OCI-LY7 (cell line): ENCODE measurements around the gene CRYM. TPM values are rescaled to one million over a fixed set of nuclear protein-coding genes. Genes with fewer than 3 reads are reported as not detected.

Source experiments
- BruUV-seq: library from RNA; stranded (reverse); fragments of 400-500 nt; replicated peaks from 2 replicates; lab custom pipeline; 2021; lab: Mats Ljungman, UMichigan
- CTCF ChIA-PET: fragments of 300-600 bp; sonication (Branson Sonifier 250); formaldehyde crosslinking; loops from one replicate; lab custom pipeline; 2022; ENCODE audit warnings: antibody characterized with exemption; ENCODE audit not compliant: unreplicated experiment; lab: Charles Lee
- POLR2A ChIA-PET: fragments of 300-600 bp; sonication (Branson Sonifier 250); formaldehyde crosslinking; loops from one replicate; lab custom pipeline; 2022; ENCODE audit warnings: antibody characterized with exemption; lab: Charles Lee
- DNase-seq: peaks from one replicate; pipeline ENCODE4 v3.0.0-alpha.2; 2015; ENCODE audit warnings: low spot score
- H2AFZ ChIP-seq: fragments of 200-600 bp; sonication (generic), shearing (Covaris generic); 2 replicates; pipeline ENCODE4 v1.6.1; 2014; ENCODE audit warnings: mild to moderate bottlenecking, antibody characterized with exemption, low read length, moderate library complexity
- H3K27ac ChIP-seq: fragments of 200-600 bp; sonication (generic); 2 replicates; pipeline ENCODE4 v1.5.1; 2014; ENCODE audit warnings: mixed run types, low read depth, mild to moderate bottlenecking, moderate library complexity, low read length, inconsistent platforms; ENCODE audit not compliant: poor library complexity, severe bottlenecking
- H3K36me3 ChIP-seq: fragments of 200-600 bp; sonication (generic); 2 replicates; pipeline ENCODE4 v1.6.1; 2014; ENCODE audit warnings: mild to moderate bottlenecking, antibody characterized with exemption, low read length, moderate library complexity, mixed read lengths; ENCODE audit not compliant: insufficient read depth
- H3K4me1 ChIP-seq: fragments of 200-600 bp; sonication (generic); 2 replicates; pipeline ENCODE4 v1.5.1; 2014; ENCODE audit warnings: mild to moderate bottlenecking, low read length; ENCODE audit not compliant: insufficient read depth, poor library complexity, severe bottlenecking
- H3K4me2 ChIP-seq: fragments of 200-600 bp; sonication (generic); 2 replicates; pipeline ENCODE4 v1.6.1; 2014; ENCODE audit warnings: mild to moderate bottlenecking, low read length
- H3K4me3 ChIP-seq: fragments of 200-600 bp; sonication (generic); 2 replicates; pipeline ENCODE4 v1.5.1; 2014; ENCODE audit warnings: mild to moderate bottlenecking, low read depth, low read length; ENCODE audit not compliant: poor library complexity, severe bottlenecking
- H3K79me2 ChIP-seq: fragments of 200-600 bp; sonication (generic); 2 replicates; pipeline ENCODE4 v1.6.1; 2016; ENCODE audit warnings: low read depth, mild to moderate bottlenecking, low read length, moderate library complexity, mixed read lengths; ENCODE audit not compliant: insufficient read depth
- H3K9me2 ChIP-seq: fragments of 200-600 bp; sonication (generic); 2 replicates; pipeline ENCODE4 v1.6.1; 2016; ENCODE audit warnings: mild to moderate bottlenecking, low read length, mixed read lengths; ENCODE audit not compliant: insufficient read depth
- H3K9me3 ChIP-seq: fragments of 200-600 bp; sonication (generic); 2 replicates; pipeline ENCODE4 v1.6.1; 2014; ENCODE audit warnings: mild to moderate bottlenecking, mixed run types, low read length, mixed read lengths
- H4K20me1 ChIP-seq: fragments of 200-600 bp; sonication (generic); 2 replicates; pipeline ENCODE4 v1.6.1; 2014; ENCODE audit warnings: mild to moderate bottlenecking, antibody characterized with exemption, low read length, moderate library complexity, mixed read lengths; ENCODE audit not compliant: insufficient read depth
- CTCF ChIP-seq: fragments of 200-600 bp; sonication (generic); conservative IDR thresholded peaks from 2 replicates; pipeline ENCODE4 v1.5.1; 2014; ENCODE audit warnings: mild to moderate bottlenecking, antibody characterized with exemption, low read length, moderate library complexity, mixed read lengths
- EZH2phosphoT487 ChIP-seq: fragments of 200-600 bp; sonication (generic); IDR thresholded peaks from 2 replicates; pipeline ENCODE4 v1.6.1; 2018; ENCODE audit warnings: low read depth, borderline replicate concordance, mild to moderate bottlenecking, mixed run types, antibody characterized with exemption, low read length, moderate library complexity, mixed read lengths
- intact Hi-C: fragments of 100-400 bp; cut with micrococcal nuclease; formaldehyde crosslinking; loops from one replicate; pipeline ENCODE4 v1.10.0; 2022; ENCODE audit not compliant: unreplicated experiment
- total RNA-seq, 2 experiments: library from RNA; depleted of rRNA in 1 of 2; stranded (reverse); fragments of >200 nt in 1 of 2; shearing (Covaris generic) in 1 of 2; gene quantifications; 2 replicates each; pipeline ENCODE4 v1.2.3, GENCODE V29; 2014 to 2022

Gene CRYM
- total RNA-seq, 2 experiments from 2014 or later = 0.23 to 0.28 TPM

GRCh38 chr16:21224800-21225199 is 53.3 kb downstream of the CRYM start:
- POLR2A ChIA-PET = no interaction called here
- Histone ChIP-seq H3K4me3 (no peak overlapping the region), H3K36me3 (no peaks in the 10 kb centered on the region), H4K20me1 (no peaks in the 10 kb centered on the region), H3K9me3 (no peaks in the 10 kb centered on the region), H2AFZ (no peak overlapping the region), H3K79me2 (no peaks in the 10 kb centered on the region), H3K9me2 (no peaks in the 10 kb centered on the region), H3K4me2 (no peak overlapping the region), H3K27ac (no peak overlapping the region), H3K4me1 (no peaks in the 10 kb centered on the region)
- intact Hi-C loops = no loop called here
- DNase-seq = no peak
- CTCF ChIA-PET = no interaction called here
- no TSS peak for BruUV-seq
- no peak for TF ChIP-seq EZH2phosphoT487
- no peak for TF ChIP-seq CTCF

DNA sequence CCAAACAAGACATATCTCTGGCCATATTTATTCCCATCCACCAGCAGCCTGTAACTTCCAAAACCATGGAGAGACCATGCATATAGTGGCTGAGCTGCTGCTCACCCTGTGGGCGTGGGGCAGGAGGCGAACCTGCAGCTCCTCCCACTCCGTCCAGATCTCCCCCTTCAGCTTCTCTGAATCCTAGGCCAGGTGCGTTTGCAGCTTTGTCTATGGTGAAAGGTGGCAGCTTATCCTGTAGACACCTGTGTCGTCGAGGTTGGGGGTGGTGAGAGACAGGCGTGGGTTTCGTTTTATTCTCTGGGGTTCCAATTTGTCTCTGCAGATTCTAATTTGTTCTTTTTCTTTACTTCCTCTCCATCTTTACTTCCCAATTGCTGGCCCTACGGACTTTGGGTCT is 54.3 kb downstream of the CRYM start:
- H3K27ac ChIP-seq = no peak overlapping the region
- ChIA-PET CTCF (no interaction called here), POLR2A (no interaction called here)
- no peaks in the 10 kb centered on the region for H3K36me3 ChIP-seq
- no peak overlapping the region for H3K4me3 ChIP-seq
- H3K4me1 ChIP-seq = no peaks in the 10 kb centered on the region
- H3K4me2 ChIP-seq = no peak overlapping the region
- no peaks in the 10 kb centered on the region for H3K79me2 ChIP-seq
- no peak for DNase-seq
- H4K20me1 ChIP-seq = no peaks in the 10 kb centered on the region
- H2AFZ ChIP-seq = no peak overlapping the region
- TF ChIP-seq EZH2phosphoT487 (no peak), CTCF (no peak)
- no TSS peak for BruUV-seq
- no peaks in the 10 kb centered on the region for H3K9me3 ChIP-seq
- intact Hi-C loops = no loop called here
- H3K9me2 ChIP-seq = no peaks in the 10 kb centered on the region

- TF ChIP-seq CTCF (no peak), EZH2phosphoT487 (no peak)
- POLR2A ChIA-PET = interaction anchor here (0.6 kb wide), 1 partner anchor 47 kb away, joined by 3 read pairs; no protein-coding TSS in a partner anchor
- Histone ChIP-seq H3K9me3 (no peaks in the 10 kb centered on the region), H3K4me2 (no peak overlapping the region), H3K79me2 (no peaks in the 10 kb centered on the region), H2AFZ (no peak overlapping the region), H3K4me3 (no peak overlapping the region), H3K9me2 (no peaks in the 10 kb centered on the region), H3K4me1 (no peaks in the 10 kb centered on the region), H4K20me1 (no peaks in the 10 kb centered on the region), H3K27ac (no peak overlapping the region), H3K36me3 (no peaks in the 10 kb centered on the region)
- no TSS peak for BruUV-seq
- CTCF ChIA-PET = no interaction called here
- DNase-seq = no peak
- intact Hi-C loops = no loop called here
These were observed 55.4 kb downstream of the CRYM start for GRCh38 chr16:21222495-21223337.
